Limb (tissue), 2 donors: ENCODE measurements around the gene KRT74.

Experiments used
- DNase-seq, 2 donors: peaks; one replicate each; pipeline ENCODE4 v3.0.0-alpha.2; 2016; ENCODE audit errors: extremely low spot score in 2 of 2

The KRT74 gene

GRCh38 chr12:52573743-52574142, at the start of gene KRT74:
KRT74 (minus strand) TSS chr12:52573843; CDS start chr12:52573777, 66 bp downstream.
- no peak for DNase-seq

DNA sequence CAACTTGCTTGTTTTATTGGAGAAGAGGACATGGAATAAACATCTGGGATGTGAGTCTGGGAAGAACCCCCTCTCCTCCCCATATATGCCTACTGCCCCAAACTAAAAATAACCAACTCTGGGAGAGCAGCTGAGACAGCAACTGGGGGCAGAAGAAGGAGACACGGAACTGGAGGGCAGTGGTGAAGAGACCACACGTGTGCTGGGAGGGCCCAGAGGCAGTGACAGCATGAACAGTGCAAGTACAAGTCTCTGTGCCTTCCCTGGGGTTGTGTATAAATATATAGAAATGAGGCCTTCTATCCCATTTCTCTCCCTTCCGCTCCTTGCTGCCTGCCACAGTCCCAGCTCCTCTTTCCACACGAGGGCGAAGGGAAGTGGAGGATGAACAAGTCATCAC, 48.7 kb upstream of the KRT74 start:
- peak in 1 of 2 donors; percentile 4 for DNase-seq

- no peak for DNase-seq
These were observed 45.2 kb upstream of the KRT74 start for GRCh38 chr12:52618866-52619265.

GRCh38 chr12:52618216-52618615, 44.6 kb upstream of the KRT74 start, which contains the start of gene KRT73:
KRT73 (minus strand) TSS chr12:52618559; CDS start chr12:52618524, 35 bp downstream.
- no peak for DNase-seq

- no peak for DNase-seq
These were observed 43.8 kb upstream of the KRT74 start for GRCh38 chr12:52617403-52617785.

DNA sequence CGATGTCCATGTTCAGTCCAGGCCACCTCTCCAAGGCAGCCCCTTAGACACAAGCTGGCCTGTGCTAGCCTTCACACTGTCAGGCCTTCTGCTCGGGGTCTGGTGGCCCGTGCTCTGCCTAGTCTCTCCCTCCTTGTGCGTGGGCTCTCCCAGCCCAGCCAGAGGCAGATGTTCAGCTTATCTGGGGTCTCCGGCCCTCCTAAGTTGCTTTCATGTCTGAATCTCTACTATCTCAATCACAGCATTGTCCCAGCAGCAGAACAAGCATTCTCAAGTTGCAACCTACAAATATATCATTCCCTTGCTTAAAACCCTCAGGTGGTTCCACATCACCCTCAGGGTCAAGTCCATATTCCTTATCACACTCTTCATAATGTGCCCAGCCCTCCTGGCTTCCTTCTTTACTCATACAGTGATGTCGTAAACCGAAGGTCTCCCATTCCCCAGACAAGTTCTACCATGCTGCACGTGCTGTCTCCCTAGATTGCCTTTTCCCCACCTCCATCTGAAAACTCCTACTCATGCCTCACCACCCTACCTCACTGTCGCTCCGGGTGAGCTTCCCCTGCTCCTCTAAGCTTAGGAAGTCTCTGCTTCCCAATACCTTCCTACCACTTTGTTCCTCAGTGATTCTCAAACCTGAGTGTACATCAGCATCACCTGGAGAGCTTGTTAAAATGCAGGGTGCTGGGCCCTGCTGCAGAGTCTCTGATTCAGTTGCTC, 43.2 kb upstream of the KRT74 start:
- DNase-seq = no peak

DNA sequence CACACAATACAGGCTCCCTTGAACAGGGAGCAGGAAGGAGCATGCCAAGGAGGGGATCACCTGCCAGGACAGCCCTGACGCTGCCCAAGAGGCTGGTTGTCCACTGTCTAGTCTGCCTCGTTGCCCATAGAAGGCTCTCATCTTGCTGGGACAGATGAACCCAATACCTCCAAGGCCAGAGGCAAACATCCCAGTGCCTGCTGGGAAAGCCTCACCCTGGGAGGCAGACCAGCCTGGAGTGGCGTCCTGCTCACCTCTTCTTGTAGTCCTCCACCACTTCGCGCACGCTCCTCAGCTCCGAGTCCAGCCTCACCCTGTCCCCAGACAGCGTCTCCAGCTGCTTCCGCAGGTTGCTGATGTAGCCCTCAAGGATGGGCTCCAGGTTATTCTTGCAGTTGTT, 42.3 kb upstream of the KRT74 start:
- DNase-seq = no peak

- DNase-seq = no peak
These were observed 41.7 kb upstream of the KRT74 start for GRCh38 chr12:52615208-52615868.

DNA sequence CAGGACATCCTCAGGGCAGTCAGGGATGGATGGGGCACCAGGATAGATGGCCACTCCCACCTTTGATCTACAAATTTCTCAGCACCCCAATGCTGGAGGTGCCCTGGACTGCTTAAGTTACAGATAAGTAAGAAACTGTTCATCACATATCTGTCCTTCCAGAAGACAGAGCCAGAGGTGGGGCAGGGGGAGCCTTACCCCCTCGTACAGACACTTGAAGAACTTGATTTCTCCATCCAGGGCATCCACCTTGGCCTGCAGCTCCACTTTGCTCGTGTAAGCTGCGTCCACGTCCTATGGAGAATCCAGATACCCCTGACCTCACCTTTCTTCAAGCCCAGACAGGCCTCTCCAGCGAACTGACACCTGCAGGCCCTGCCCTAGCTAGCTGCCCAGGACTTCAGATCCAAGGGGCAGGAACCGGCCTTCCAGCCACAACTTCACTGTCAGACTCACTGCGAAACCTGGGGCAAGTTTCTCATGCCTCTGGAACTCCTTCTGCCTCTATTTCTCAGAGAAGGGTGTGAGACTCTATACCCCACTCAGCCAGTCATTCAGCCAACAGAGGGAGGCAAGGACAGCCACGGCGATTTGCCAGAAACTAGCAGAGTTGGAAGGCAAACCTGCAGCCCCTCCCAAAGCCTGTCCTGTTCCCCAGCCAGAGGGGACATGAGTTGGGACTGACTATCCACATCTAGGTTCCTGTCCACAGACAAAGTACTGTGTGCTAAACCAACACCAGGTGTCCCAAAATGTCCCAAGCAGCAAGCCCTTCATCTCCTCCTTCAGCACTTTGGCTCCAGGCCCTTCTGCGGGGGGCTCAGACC, 41.0 kb upstream of the KRT74 start:
- DNase-seq = no peak

- no peak for DNase-seq
These were observed 39.9 kb upstream of the KRT74 start for GRCh38 chr12:52613384-52614030.

GRCh38 chr12:52612431-52613383, 39.1 kb upstream of the KRT74 start:
- no peak for DNase-seq

DNA sequence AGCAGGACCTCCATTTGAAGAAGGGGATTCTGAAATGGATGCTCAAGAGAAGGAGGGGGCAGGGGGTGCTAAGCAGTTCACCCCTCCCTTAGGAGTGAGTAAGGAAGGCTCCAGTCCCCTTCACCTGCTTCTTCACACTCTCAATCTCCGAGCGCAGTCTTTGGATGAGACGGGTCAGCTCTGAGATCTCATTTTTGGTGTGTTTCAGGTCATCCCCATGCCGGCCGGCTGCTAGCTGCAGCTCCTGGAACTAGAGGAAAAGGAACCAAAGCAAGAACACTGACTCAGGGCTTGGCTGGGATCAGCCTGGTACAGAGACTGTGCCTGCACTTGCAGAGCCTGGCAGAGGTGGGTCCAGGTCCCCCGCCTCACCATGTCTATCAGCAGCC, 37.4 kb upstream of the KRT74 start:
- DNase-seq = peak in 1 of 2 donors; percentile 8

- DNase-seq = peak in 1 of 2 donors; percentile 17
These were observed 35.4 kb upstream of the KRT74 start for GRCh38 chr12:52608826-52609630.

DNA sequence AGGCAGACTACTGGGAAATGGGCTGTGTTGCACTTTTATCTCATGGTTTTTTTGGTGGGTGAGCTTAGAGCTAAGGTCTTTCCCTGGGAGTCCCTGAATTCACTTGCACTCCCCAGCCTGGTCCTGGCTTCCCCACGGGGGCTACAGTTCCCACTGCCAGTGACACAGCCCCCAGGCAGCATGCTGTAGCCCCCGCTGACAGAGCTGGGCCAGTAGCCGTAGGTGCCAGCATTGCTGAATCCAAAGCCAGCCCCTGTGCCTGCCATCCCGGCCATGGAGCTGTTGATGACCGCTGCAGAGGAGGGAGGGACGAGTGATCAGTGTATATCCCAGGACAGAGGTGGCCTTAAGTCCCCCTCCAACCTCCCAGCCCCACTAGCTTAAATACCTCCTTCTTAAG, 34.5 kb upstream of the KRT74 start:
- no peak for DNase-seq

DNA sequence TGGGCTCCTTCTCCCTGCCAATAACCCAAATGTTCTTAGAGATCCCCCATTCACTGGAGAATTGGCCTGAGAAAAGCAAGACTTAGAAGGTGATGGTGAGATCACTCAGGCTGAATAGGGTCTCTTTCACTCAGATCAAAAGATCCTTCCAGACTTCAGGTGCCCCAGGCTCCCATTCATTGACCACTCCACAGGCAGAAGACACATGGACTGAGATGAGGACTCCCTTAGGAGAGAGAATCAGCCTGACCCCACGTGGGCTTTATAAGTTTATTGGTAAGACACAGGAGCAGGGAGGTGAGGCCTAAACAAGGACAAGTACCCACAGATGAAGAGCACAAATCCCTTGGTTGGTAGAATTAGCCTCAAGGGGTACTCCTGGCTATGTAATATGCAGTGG, 33.7 kb upstream of the KRT74 start:
- no peak for DNase-seq

DNA sequence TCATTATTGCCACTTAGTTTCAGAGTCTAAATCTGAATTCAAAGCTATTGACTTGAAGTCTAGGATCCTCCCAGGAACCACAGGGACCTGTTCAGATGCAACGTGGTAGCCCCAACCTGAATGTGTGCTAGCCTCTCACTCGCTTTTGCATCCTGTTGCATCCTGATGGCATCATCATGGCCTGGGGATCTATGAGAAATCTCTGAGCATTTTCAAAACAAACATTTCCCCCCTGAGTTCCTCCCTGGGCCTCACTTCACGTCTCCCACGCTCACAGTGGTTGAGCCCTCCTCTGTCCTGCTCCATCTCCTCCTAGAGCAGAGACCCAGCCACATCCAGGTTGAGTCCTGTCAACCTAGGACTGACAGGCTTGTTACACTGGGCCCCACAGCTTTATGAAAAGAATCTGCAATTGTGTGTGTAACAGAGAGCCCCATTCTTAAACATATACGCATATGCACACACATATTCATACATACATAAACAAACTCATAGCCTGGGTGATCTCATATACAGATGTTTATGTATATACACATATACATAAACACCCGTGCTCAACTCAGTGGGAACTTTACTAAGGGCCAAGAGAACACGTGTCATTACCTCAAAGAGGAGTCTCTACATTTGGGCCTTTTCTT, 33.1 kb upstream of the KRT74 start:
- no peak for DNase-seq

DNA sequence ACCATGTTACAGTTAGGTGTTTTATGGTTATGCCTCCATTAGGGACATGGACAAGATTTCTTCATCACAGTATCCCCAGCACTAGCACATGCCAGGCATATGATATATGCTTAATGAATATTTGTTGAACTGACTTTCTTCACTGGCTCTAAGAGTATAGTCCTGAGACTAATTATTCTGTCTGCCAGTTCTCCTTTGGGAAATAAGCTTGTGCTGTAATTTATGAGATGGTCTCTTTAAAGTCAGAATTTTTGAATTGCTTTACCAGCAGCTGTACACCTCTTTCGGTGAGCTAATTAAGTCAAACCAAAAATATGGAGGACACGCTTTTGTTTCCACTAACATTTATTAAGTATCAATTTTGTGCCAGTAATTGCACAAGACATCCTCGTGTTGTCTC, 32.5 kb upstream of the KRT74 start:
- DNase-seq = no peak

GRCh38 chr12:52605542-52605941, 31.9 kb upstream of the KRT74 start:
- no peak for DNase-seq

DNA sequence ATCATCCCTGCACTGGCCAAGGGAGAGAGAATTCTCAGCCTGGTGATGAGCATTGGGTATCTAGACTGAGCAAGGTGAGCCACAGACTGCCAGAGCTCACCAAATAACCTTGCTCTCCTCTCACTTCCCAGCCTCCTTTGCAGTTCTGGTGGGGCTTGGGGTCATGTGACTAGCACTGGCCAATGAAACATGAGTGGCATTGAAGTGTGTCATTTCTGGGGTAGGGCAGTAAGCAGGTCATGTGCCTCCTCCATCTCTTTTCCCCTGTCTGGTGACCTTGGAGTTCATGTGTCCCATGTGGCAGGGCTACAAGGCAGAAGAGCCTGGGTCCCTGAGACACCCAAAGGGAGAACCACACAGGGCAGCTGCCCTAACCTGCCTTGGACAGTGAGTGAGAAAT, 31.2 kb upstream of the KRT74 start:
- DNase-seq = no peak
